Measurements from ENCODE around the gene CYB561D1. TPM values are rescaled to one million over a fixed set of nuclear protein-coding genes. Genes with fewer than 3 reads are reported as not detected.

The CYB561D1 gene
- total RNA-seq, 1 donor from 2014 or later: 6.7 TPM

GRCh38 chr1:109479901-109480300 lies 14.0 kb upstream of the CYB561D1 start:
- DNase-seq (ENCODE audit: extremely low read depth, low read depth, low spot score): no peak

- no peak for DNase-seq (ENCODE audit: extremely low read depth, low read depth, low spot score)
These were observed 12.2 kb upstream of the CYB561D1 start for GRCh38 chr1:109481646-109482045.

GRCh38 chr1:109482242-109482641 lies 11.7 kb upstream of the CYB561D1 start:
- DNase-seq (ENCODE audit: extremely low read depth, low read depth, low spot score): no peak

GRCh38 chr1:109482791-109483671 lies 10.9 kb upstream of the CYB561D1 start:
- no peak for DNase-seq (ENCODE audit: extremely low read depth, low read depth, low spot score)

GRCh38 chr1:109483672-109484518 lies 10.0 kb upstream of the CYB561D1 start, which contains the start of gene ATXN7L2:
Gene ATXN7L2, plus strand, starts transcription at chr1:109483905. Its CDS starts 49 bp downstream, at chr1:109483954.
- DNase-seq (ENCODE audit: extremely low read depth, low read depth, low spot score): no peak

GRCh38 chr1:109484519-109484975 lies 9.3 kb upstream of the CYB561D1 start:
- DNase-seq (ENCODE audit: extremely low read depth, low read depth, low spot score): no peak

GRCh38 chr1:109485001-109485400 lies 8.9 kb upstream of the CYB561D1 start:
- DNase-seq (ENCODE audit: extremely low read depth, low read depth, low spot score): no peak

- no peak for DNase-seq (ENCODE audit: extremely low read depth, low read depth, low spot score)
These were observed 6.6 kb upstream of the CYB561D1 start for GRCh38 chr1:109487261-109487660.

- DNase-seq (ENCODE audit: extremely low read depth, low read depth, low spot score): no peak
These were observed 5.7 kb upstream of the CYB561D1 start for GRCh38 chr1:109488201-109488600.

GRCh38 chr1:109488696-109489095 lies 5.2 kb upstream of the CYB561D1 start:
- no peak for DNase-seq (ENCODE audit: extremely low read depth, low read depth, low spot score)

GRCh38 chr1:109490029-109490933 lies 3.6 kb upstream of the CYB561D1 start:
- no peak for DNase-seq (ENCODE audit: extremely low read depth, low read depth, low spot score)

- DNase-seq (ENCODE audit: extremely low read depth, low read depth, low spot score): no peak
These were observed 3.0 kb upstream of the CYB561D1 start for GRCh38 chr1:109490934-109491302.

- DNase-seq (ENCODE audit: extremely low read depth, low read depth, low spot score): no peak
These were observed 2.5 kb upstream of the CYB561D1 start for GRCh38 chr1:109491372-109491771.

GRCh38 chr1:109492779-109493178 lies 1.1 kb upstream of the CYB561D1 start:
- no peak for DNase-seq (ENCODE audit: extremely low read depth, low read depth, low spot score)

GRCh38 chr1:109493227-109493626 lies 667 bp upstream of the CYB561D1 start:
- no peak for DNase-seq (ENCODE audit: extremely low read depth, low read depth, low spot score)

- no peak for DNase-seq (ENCODE audit: extremely low read depth, low read depth, low spot score)
These were observed 1.8 kb downstream of the CYB561D1 start for GRCh38 chr1:109495738-109496137.

- DNase-seq (ENCODE audit: extremely low read depth, low read depth, low spot score): no peak
These were observed 3.7 kb downstream of the CYB561D1 start for GRCh38 chr1:109497449-109498160.

GRCh38 chr1:109498161-109498801 lies 4.4 kb downstream of the CYB561D1 start:
- DNase-seq (ENCODE audit: extremely low read depth, low read depth, low spot score): no peak

- no peak for DNase-seq (ENCODE audit: extremely low read depth, low read depth, low spot score)
These were observed 5.2 kb downstream of the CYB561D1 start for GRCh38 chr1:109499081-109499480.

Measured in glomerular endothelial cell (primary cell).